Measurements from ENCODE around the gene TBX19.

The TBX19 gene

DNA sequence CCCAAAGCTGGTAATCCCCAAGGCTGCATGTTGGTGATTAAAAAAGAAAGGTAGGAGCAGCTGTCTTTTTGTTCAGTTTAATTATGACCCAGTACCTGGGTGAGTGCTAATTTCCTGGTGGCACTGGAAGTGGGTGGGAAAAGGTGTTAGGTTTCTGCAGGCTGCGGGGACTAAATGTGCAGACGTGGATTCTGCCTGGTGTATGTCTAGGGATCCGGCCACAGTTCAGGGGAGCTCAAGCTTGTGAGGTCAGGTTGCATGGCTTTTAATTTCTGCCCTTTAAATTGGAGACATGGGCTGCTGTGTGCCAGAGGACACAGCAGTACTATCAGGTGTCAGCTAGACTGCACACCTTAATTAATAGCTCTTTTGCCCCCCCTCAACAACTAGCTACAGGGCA is 20.3 kb upstream of the TBX19 start:
- ChIA-PET POLR2A (no interaction called here), CTCF (no interaction called here)
- WGBS (ENCODE audit: insufficient coverage): 100% methylated on average over 3 of the region's 3 CpGs
- Histone ChIP-seq H3K27ac (ENCODE audit: insufficient read depth in 1 of 2, low read depth in 1 of 2, low read length in 2 of 2, poor library complexity in 1 of 2, severe bottlenecking in 2 of 2) (no peak overlapping the region), H3K4me1 (ENCODE audit: control extremely low read depth in 1 of 4, control insufficient read depth in 4 of 4, insufficient read depth in 4 of 4, low read length in 3 of 4) (no peaks in the 10 kb centered on the region), H3K4me3 (ENCODE audit: control insufficient read depth in 1 of 7, extremely low read depth in 1 of 7, insufficient read depth in 4 of 7, low read depth in 2 of 7, low read length in 6 of 7) (no peak overlapping the region), H3K27me3 (replicated peaks in 2 of 5; ENCODE audit: control insufficient read depth in 4 of 5, insufficient read depth in 5 of 5, low read length in 4 of 5) (no peaks in the 10 kb centered on the region), H3K9me3 (ENCODE audit: control extremely low read depth in 1 of 5, control insufficient read depth in 4 of 5, insufficient read depth in 2 of 5, low read depth in 1 of 5, low read length in 4 of 5) (peaks cover 0 to 47% (median 9%) of the 10 kb centered on the region in 5 experiments), H3K36me3 (ENCODE audit: control insufficient read depth in 4 of 4, insufficient read depth in 4 of 4, low read length in 3 of 4) (peaks cover 5 to 30% (median 9%) of the 10 kb centered on the region in 4 experiments)
- DNase-seq: no peak

DNA sequence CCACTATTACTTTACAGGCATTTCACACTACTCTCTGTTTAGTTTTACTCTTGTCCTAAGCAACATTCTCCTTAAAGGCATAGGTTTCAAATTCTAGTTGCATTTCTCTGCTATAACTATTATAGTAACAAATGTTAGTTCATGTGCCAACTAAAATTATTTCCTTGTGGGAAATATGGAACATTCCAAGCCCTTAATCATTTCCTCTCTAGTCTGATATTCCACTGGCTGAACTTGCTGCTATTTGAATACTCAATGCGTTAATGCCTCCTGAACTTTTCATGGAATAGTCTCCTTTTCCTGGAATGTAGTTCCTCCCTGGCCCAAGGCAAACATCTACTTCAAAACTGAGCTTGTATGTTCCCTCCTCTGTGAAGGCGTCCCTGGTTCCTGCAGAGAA is 19.3 kb upstream of the TBX19 start:
- WGBS (ENCODE audit: insufficient coverage): 100% methylated on average over 2 of the region's 2 CpGs
- CTCF ChIA-PET: interaction anchor here (1.2 kb wide), 1 partner anchor 81 kb away, joined by 3 read pairs; no protein-coding TSS in a partner anchor
- no peak overlapping the region for H3K27ac ChIP-seq (ENCODE audit: insufficient read depth in 1 of 2, low read depth in 1 of 2, low read length in 2 of 2, poor library complexity in 1 of 2, severe bottlenecking in 2 of 2)
- no peak overlapping the region for H3K4me3 ChIP-seq (ENCODE audit: control insufficient read depth in 1 of 7, extremely low read depth in 1 of 7, insufficient read depth in 4 of 7, low read depth in 2 of 7, low read length in 6 of 7)
- H3K9me3 ChIP-seq (ENCODE audit: control extremely low read depth in 1 of 5, control insufficient read depth in 4 of 5, insufficient read depth in 2 of 5, low read depth in 1 of 5, low read length in 4 of 5): peaks cover 0 to 42% (median 4%) of the 10 kb centered on the region in 5 experiments
- H3K36me3 ChIP-seq (ENCODE audit: control insufficient read depth in 4 of 4, insufficient read depth in 4 of 4, low read length in 3 of 4): peaks cover 5 to 23% (median 7%) of the 10 kb centered on the region in 4 experiments
- POLR2A ChIA-PET: no interaction called here
- no peak for DNase-seq
- no peaks in the 10 kb centered on the region for H3K27me3 ChIP-seq (replicated peaks in 2 of 5; ENCODE audit: control insufficient read depth in 4 of 5, insufficient read depth in 5 of 5, low read length in 4 of 5)
- H3K4me1 ChIP-seq (ENCODE audit: control extremely low read depth in 1 of 4, control insufficient read depth in 4 of 4, insufficient read depth in 4 of 4, low read length in 3 of 4): no peaks in the 10 kb centered on the region

DNA sequence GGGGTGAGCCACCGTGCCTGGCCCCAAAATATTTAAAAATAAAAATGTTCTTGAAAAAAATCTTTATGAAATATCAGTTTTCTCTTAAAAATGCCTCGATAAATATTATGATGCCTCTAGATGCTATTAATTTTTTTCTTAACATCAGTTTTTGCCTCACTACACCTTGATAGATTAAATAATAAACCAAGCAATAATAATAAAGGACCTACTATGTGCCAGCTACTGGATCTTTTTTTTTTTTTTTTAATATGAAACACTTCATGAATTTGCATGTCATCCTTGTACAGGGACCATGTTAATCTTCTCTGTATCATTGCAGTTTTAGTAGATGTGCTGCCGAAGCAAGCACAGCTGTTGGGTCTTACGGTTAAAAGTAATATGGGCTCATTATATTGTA is 17.5 kb upstream of the TBX19 start:
- no CpG with 5 or more reads among the region's 4 CpGs for WGBS (ENCODE audit: insufficient coverage)
- Histone ChIP-seq H3K27ac (ENCODE audit: insufficient read depth in 1 of 2, low read depth in 1 of 2, low read length in 2 of 2, poor library complexity in 1 of 2, severe bottlenecking in 2 of 2) (no peak overlapping the region), H3K4me3 (ENCODE audit: control insufficient read depth in 1 of 7, extremely low read depth in 1 of 7, insufficient read depth in 4 of 7, low read depth in 2 of 7, low read length in 6 of 7) (no peak overlapping the region), H3K27me3 (replicated peaks in 2 of 5; ENCODE audit: control insufficient read depth in 4 of 5, insufficient read depth in 5 of 5, low read length in 4 of 5) (no peaks in the 10 kb centered on the region), H3K4me1 (ENCODE audit: control extremely low read depth in 1 of 4, control insufficient read depth in 4 of 4, insufficient read depth in 4 of 4, low read length in 3 of 4) (no peaks in the 10 kb centered on the region), H3K9me3 (ENCODE audit: control extremely low read depth in 1 of 5, control insufficient read depth in 4 of 5, insufficient read depth in 2 of 5, low read depth in 1 of 5, low read length in 4 of 5) (peaks cover 0 to 35% (median 7%) of the 10 kb centered on the region in 5 experiments), H3K36me3 (ENCODE audit: control insufficient read depth in 4 of 4, insufficient read depth in 4 of 4, low read length in 3 of 4) (peaks cover 5 to 21% (median 7%) of the 10 kb centered on the region in 4 experiments)
- CTCF ChIA-PET: interaction anchor here (0.7 kb wide), 2 partner anchors 8 to 35 kb away, joined by 3 read pairs; no protein-coding TSS in a partner anchor
- DNase-seq: no peak
- POLR2A ChIA-PET: no interaction called here

DNA sequence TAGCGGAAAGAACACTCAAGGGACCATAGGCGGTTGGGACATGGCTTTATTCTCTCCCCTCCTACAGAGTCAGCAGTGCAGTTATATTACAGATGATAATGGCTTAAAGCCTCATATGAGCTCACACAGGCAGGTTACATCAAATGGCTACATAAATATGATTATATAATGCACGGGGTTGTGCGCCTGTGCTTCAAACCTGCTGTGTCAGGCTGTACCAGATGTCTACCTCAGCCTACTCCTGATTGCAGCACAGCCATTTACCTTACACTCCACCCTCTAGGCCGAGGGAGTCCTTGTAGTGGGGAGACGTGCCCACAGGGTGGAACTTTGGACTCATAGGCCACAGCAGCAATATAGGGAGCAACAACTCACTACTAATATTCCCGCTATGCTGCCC is 16.4 kb upstream of the TBX19 start:
- DNase-seq: peak; percentile 3 to 38 (median 18)
- H3K4me1 ChIP-seq (ENCODE audit: control extremely low read depth in 1 of 4, control insufficient read depth in 4 of 4, insufficient read depth in 4 of 4, low read length in 3 of 4): no peaks in the 10 kb centered on the region
- H3K4me3 ChIP-seq (ENCODE audit: control insufficient read depth in 1 of 7, extremely low read depth in 1 of 7, insufficient read depth in 4 of 7, low read depth in 2 of 7, low read length in 6 of 7): no peak overlapping the region
- no peak overlapping the region for H3K27ac ChIP-seq (ENCODE audit: insufficient read depth in 1 of 2, low read depth in 1 of 2, low read length in 2 of 2, poor library complexity in 1 of 2, severe bottlenecking in 2 of 2)
- ChIA-PET POLR2A (no interaction called here), CTCF (interaction anchor here (1.4 kb wide), 1 partner anchor 15 kb away, joined by 3 read pairs; no protein-coding TSS in a partner anchor)
- no peaks in the 10 kb centered on the region for H3K27me3 ChIP-seq (replicated peaks in 2 of 5; ENCODE audit: control insufficient read depth in 4 of 5, insufficient read depth in 5 of 5, low read length in 4 of 5)
- H3K9me3 ChIP-seq (ENCODE audit: control extremely low read depth in 1 of 5, control insufficient read depth in 4 of 5, insufficient read depth in 2 of 5, low read depth in 1 of 5, low read length in 4 of 5): peaks cover 0 to 37% (median 9%) of the 10 kb centered on the region in 5 experiments
- peaks cover 4 to 21% (median 6%) of the 10 kb centered on the region in 4 experiments for H3K36me3 ChIP-seq (ENCODE audit: control insufficient read depth in 4 of 4, insufficient read depth in 4 of 4, low read length in 3 of 4)
- 100% methylated on average over 5 of the region's 7 CpGs for WGBS (ENCODE audit: insufficient coverage)

DNA sequence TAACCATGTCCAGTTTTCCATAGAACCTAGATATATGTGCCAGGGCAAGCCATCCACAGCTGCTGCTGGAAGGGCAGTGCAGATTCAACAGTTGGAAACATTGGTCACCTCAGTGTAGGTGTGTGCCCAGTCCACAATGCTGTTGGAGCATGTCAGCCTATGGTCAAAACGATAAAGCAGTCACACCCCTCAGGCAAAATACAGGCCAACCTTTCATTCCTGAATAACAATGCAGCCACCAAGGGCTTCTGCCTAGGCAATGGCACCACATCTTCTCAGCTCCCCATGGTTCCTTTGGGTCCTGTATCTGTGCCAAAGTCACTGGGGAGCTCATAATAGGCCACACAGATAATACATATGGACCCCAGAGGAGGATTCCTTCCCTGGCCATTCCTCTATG is 15.1 kb upstream of the TBX19 start:
- peaks cover 0 to 42% (median 9%) of the 10 kb centered on the region in 5 experiments for H3K9me3 ChIP-seq (ENCODE audit: control extremely low read depth in 1 of 5, control insufficient read depth in 4 of 5, insufficient read depth in 2 of 5, low read depth in 1 of 5, low read length in 4 of 5)
- DNase-seq: no peak
- ChIA-PET CTCF (no interaction called here), POLR2A (no interaction called here)
- no peak overlapping the region for H3K4me3 ChIP-seq (ENCODE audit: control insufficient read depth in 1 of 7, extremely low read depth in 1 of 7, insufficient read depth in 4 of 7, low read depth in 2 of 7, low read length in 6 of 7)
- no peaks in the 10 kb centered on the region for H3K27me3 ChIP-seq (replicated peaks in 2 of 5; ENCODE audit: control insufficient read depth in 4 of 5, insufficient read depth in 5 of 5, low read length in 4 of 5)
- H3K36me3 ChIP-seq (ENCODE audit: control insufficient read depth in 4 of 4, insufficient read depth in 4 of 4, low read length in 3 of 4): peaks cover 4 to 21% (median 4%) of the 10 kb centered on the region in 4 experiments
- no peaks in the 10 kb centered on the region for H3K4me1 ChIP-seq (ENCODE audit: control extremely low read depth in 1 of 4, control insufficient read depth in 4 of 4, insufficient read depth in 4 of 4, low read length in 3 of 4)
- WGBS (ENCODE audit: insufficient coverage): 100% methylated on average over 1 of the region's 1 CpG
- no peak overlapping the region for H3K27ac ChIP-seq (ENCODE audit: insufficient read depth in 1 of 2, low read depth in 1 of 2, low read length in 2 of 2, poor library complexity in 1 of 2, severe bottlenecking in 2 of 2)

DNA sequence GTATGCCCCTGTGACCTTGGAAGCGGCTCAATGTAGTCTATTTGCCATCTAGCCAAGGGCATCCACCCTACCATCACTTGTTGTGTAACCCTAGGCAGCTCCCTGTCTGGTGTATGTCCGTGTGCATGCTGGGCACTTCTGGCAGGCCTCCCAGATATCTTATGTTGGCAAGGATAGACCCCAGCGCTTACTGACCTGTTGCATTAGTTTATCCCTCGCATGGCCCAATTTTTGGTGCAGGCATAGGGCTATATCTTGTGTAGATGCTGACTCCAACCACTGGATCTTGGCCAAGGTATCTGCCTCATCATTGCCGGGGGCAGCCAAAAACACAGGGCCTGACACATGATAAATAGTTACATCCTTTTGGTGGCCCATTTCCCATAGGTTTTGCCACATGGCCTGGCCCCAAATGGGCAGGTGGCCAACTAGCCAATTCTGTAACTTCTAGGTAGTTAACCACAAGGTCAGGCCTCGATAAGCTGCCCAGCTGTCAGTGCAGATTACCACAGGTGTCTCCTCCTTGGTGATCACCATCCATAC is 14.0 kb upstream of the TBX19 start:
- DNase-seq: no peak
- Histone ChIP-seq H3K27me3 (replicated peaks in 2 of 5; ENCODE audit: control insufficient read depth in 4 of 5, insufficient read depth in 5 of 5, low read length in 4 of 5) (no peaks in the 10 kb centered on the region), H3K36me3 (ENCODE audit: control insufficient read depth in 4 of 4, insufficient read depth in 4 of 4, low read length in 3 of 4) (peaks cover 4 to 21% (median 4%) of the 10 kb centered on the region in 4 experiments), H3K9me3 (ENCODE audit: control extremely low read depth in 1 of 5, control insufficient read depth in 4 of 5, insufficient read depth in 2 of 5, low read depth in 1 of 5, low read length in 4 of 5) (peaks cover 0 to 42% (median 9%) of the 10 kb centered on the region in 5 experiments), H3K27ac (ENCODE audit: insufficient read depth in 1 of 2, low read depth in 1 of 2, low read length in 2 of 2, poor library complexity in 1 of 2, severe bottlenecking in 2 of 2) (no peak overlapping the region), H3K4me1 (ENCODE audit: control extremely low read depth in 1 of 4, control insufficient read depth in 4 of 4, insufficient read depth in 4 of 4, low read length in 3 of 4) (no peaks in the 10 kb centered on the region), H3K4me3 (ENCODE audit: control insufficient read depth in 1 of 7, extremely low read depth in 1 of 7, insufficient read depth in 4 of 7, low read depth in 2 of 7, low read length in 6 of 7) (no peak overlapping the region)
- ChIA-PET POLR2A (no interaction called here), CTCF (no interaction called here)
- 91% methylated on average over 5 of the region's 6 CpGs for WGBS (ENCODE audit: insufficient coverage)

DNA sequence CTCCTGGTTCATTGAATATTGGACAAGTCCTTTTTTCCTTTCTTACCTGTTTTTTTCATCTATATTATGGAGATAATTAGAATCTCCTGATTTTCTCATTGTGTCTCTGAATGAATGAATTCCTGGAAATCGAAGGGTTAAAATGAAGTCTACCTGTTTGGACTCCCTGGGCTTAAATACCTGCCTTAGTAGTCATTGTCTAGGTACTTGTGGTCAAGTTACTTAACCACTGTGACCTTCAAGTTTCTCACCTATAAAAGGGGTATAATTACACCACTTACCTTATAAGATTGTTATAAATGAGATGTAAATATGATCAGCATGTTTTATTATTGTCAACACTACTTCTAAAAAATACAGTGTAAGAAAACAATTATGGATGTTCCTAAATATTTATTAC is 9.0 kb upstream of the TBX19 start:
- Histone ChIP-seq H3K27ac (ENCODE audit: insufficient read depth in 1 of 2, low read depth in 1 of 2, low read length in 2 of 2, poor library complexity in 1 of 2, severe bottlenecking in 2 of 2) (no peak overlapping the region), H3K27me3 (replicated peaks in 2 of 5; ENCODE audit: control insufficient read depth in 4 of 5, insufficient read depth in 5 of 5, low read length in 4 of 5) (no peaks in the 10 kb centered on the region), H3K9me3 (ENCODE audit: control extremely low read depth in 1 of 5, control insufficient read depth in 4 of 5, insufficient read depth in 2 of 5, low read depth in 1 of 5, low read length in 4 of 5) (peaks cover 2 to 25% (median 4%) of the 10 kb centered on the region in 5 experiments), H3K36me3 (ENCODE audit: control insufficient read depth in 4 of 4, insufficient read depth in 4 of 4, low read length in 3 of 4) (peaks cover 0 to 2% (median 0%) of the 10 kb centered on the region in 4 experiments), H3K4me3 (ENCODE audit: control insufficient read depth in 1 of 7, extremely low read depth in 1 of 7, insufficient read depth in 4 of 7, low read depth in 2 of 7, low read length in 6 of 7) (no peak overlapping the region), H3K4me1 (ENCODE audit: control extremely low read depth in 1 of 4, control insufficient read depth in 4 of 4, insufficient read depth in 4 of 4, low read length in 3 of 4) (no peaks in the 10 kb centered on the region)
- POLR2A ChIA-PET: no interaction called here
- no peak for DNase-seq
- no CpG with 5 or more reads among the region's 1 CpG for WGBS (ENCODE audit: insufficient coverage)
- CTCF ChIA-PET: no interaction called here
